ENCODE results near the gene ZP1.

Gene ZP1

DNA sequence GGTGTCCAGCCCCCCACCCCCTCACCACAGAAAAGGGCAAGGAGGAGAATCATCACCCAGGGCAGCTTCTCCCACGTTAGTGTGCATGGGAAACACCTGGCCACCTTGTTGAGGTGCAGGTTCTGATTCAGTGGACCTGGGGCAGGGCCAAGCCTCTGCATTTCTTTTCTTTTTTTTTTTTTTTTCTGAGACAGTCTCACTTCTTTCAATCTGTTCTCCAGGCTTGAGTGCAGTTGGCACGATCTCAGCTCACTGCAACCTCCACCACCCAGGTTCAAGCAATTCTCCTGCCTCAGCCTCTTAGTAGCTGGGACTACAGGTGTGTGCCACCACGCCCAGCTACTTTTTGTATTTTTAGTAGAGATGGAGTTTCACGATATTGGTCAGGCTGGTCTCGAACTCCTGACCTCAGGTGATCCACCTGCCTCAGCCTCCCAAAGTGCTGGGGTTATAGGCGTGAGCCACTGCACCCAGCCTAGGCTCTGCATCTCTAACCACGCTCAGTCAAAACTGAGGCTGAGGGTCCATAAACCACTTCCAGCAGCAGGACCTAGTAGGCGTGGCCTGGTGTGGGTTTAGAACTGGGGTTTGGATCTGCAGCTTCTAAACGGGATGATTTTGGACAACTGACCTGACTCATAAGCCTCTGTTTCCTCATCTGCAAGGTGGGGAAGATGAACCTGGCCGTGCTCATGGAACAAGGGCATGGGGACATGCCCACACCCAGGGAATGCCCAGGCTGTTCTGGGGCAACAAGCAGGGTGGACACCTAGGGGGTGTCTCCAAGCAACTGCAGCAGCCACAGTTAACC is 734 bp downstream of the ZP1 start:
- H3K4me3 ChIP-seq (ENCODE audit: low read depth, low read length): no peak overlapping the region
- H3K27ac ChIP-seq (ENCODE audit: extremely low read depth, low read depth, low read length): no peak overlapping the region
- no peak for TF ChIP-seq ZNF530 (tag by site-specific recombination; IDR thresholded peaks at IDR 0.05; ENCODE audit: low read depth)
- TF ChIP-seq GLI2 (tag by site-specific recombination; IDR thresholded peaks at IDR 0.05; ENCODE audit: borderline replicate concordance, low read depth): no peak
- no peak for TF ChIP-seq TRIM28 (IDR thresholded peaks at IDR 0.05; ENCODE audit: borderline replicate concordance, low read length)
- TF ChIP-seq ZNF433 (tag by site-specific recombination; IDR thresholded peaks at IDR 0.05; ENCODE audit: low read depth): no peak
- TF ChIP-seq INSM2 (tag by site-specific recombination; IDR thresholded peaks at IDR 0.05): no peak
- no peak for TF ChIP-seq IKZF3 (tag by site-specific recombination; IDR thresholded peaks at IDR 0.05)
- TF ChIP-seq ZIC2 (tag by site-specific recombination; IDR thresholded peaks at IDR 0.05): no peak
- H3K9me3 ChIP-seq (ENCODE audit: control insufficient read depth, insufficient read depth, low read depth, low read length): no peaks in the 10 kb centered on the region
- H3K4me1 ChIP-seq (ENCODE audit: control insufficient read depth, insufficient read depth, low read length): no peaks in the 10 kb centered on the region
- CTCF ChIA-PET: interaction anchor here (0.5 to 1.4 kb wide), 4 partner anchors 20 to 771 kb away, joined by 3 read pairs; no protein-coding TSS in a partner anchor
- no peaks in the 10 kb centered on the region for H3K36me3 ChIP-seq (ENCODE audit: control insufficient read depth in 2 of 2, insufficient read depth in 1 of 2, low read length in 2 of 2)
- POLR2A ChIA-PET: interaction anchor here (1.2 kb wide), 1 partner anchor 20 kb away, joined by 3 read pairs; no protein-coding TSS in a partner anchor

DNA sequence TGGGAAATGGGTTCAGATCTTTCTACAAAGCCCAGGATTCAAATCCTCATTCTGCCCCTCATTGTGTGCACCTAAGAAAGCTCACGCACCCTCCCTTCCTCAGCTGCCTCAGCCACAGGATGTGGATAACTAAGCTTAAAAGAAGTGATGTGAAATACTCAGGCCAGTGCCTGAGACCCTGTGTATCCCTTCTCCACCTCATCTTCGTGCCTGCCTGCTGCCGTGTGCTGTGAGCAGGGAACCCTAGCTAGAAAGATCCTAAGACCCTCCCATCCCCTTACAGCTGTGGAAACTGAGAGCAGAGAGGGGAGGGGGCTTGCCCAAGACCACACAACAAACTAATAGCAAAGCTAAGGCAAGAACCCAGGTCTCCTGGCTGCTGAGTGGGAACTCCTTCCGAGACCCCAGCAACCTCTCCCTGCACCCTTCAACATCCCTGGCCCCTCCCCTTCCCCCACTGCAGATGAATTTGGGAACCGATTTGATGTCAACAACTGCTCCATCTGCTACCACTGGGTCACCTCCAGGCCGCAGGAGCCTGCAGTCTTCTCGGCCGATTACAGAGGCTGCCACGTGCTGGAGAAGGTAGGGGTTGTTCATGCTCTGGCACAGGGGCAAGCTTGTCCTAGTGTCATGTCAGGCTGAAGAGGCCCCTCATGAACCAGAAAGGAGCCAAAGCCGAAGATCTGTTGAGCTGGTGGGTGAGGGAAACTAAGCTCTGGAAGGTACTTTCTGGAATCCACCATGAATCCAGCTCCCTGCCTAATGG is 1.5 kb downstream of the ZP1 start:
- Histone ChIP-seq H3K4me1 (ENCODE audit: control insufficient read depth, insufficient read depth, low read length) (no peaks in the 10 kb centered on the region), H3K9me3 (ENCODE audit: control insufficient read depth, insufficient read depth, low read depth, low read length) (no peaks in the 10 kb centered on the region), H3K4me3 (ENCODE audit: low read depth, low read length) (no peak overlapping the region), H3K27ac (ENCODE audit: extremely low read depth, low read depth, low read length) (no peak overlapping the region), H3K36me3 (ENCODE audit: control insufficient read depth in 2 of 2, insufficient read depth in 1 of 2, low read length in 2 of 2) (no peaks in the 10 kb centered on the region)
- ChIA-PET CTCF (interaction anchor here (0.5 to 1.4 kb wide), 4 partner anchors 19 to 770 kb away, joined by 3 read pairs; no protein-coding TSS in a partner anchor), POLR2A (interaction anchor here (1.2 kb wide), 1 partner anchor 19 kb away, joined by 3 read pairs; no protein-coding TSS in a partner anchor)
- TF ChIP-seq ZNF133 (tag by site-specific recombination; IDR thresholded peaks at IDR 0.05) (no peak), ZBTB21 (tag by site-specific recombination; IDR thresholded peaks at IDR 0.05) (no peak), ATF2 (tag by site-specific recombination; IDR thresholded peaks at IDR 0.05; ENCODE audit: low read depth) (no peak), ZNF292 (tag by site-specific recombination; IDR thresholded peaks at IDR 0.05; ENCODE audit: borderline replicate concordance, low read depth) (no peak), ZNF23 (tag by site-specific recombination; IDR thresholded peaks at IDR 0.05; ENCODE audit: borderline replicate concordance) (no peak), ELK4 (IDR thresholded peaks at IDR 0.05; ENCODE audit: borderline replicate concordance, low read depth, low read length) (no peak), GLI2 (tag by site-specific recombination; IDR thresholded peaks at IDR 0.05; ENCODE audit: borderline replicate concordance, low read depth) (no peak), ZNF248 (tag by site-specific recombination; IDR thresholded peaks at IDR 0.05) (no peak), ZNF138 (tag by site-specific recombination; IDR thresholded peaks at IDR 0.05; ENCODE audit: borderline replicate concordance) (no peak), ZNF311 (tag by site-specific recombination; IDR thresholded peaks at IDR 0.05; ENCODE audit: borderline replicate concordance) (no peak), WT1 (tag by site-specific recombination; IDR thresholded peaks at IDR 0.05) (no peak)

All from HEK293 (cell line).